HG02840 (cell line): ENCODE results near the gene LTBP1.
"Not testable (repeated sequence)": the region's sequence is repeated elsewhere in the genome, so short reads cannot be mapped to it uniquely, and the experiment has no call there.

ENCODE experiments used
- ATAC-seq: cut with Tn5 transposase; IDR thresholded peaks from one replicate; pipeline ENCODE4 v1.9.1; 2021; ENCODE audit warnings: mild to moderate bottlenecking, moderate library complexity, moderate number of reproducible peaks; ENCODE audit not compliant: unreplicated experiment, low FRiP score

Gene LTBP1

DNA sequence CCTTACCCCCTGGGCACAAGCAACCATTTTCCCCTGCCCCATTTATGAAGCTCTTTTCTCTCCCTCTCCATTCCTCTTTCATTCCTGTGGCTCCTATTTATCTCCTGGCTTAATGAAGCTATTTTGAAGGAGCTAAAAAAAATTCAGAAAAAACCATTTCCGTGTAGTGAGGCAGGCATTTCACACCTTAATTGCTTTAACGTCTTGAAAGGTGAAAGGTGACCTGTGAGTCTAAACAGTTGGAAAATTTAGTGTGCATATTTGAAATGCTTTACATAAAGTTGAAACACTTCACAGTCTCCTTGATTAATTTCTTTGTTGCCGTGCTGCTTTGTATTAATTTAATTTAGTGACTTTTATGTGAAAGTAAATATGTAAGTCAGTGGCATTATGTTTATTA is 83.6 kb downstream of the LTBP1 start:
- ATAC-seq = no peak

- ATAC-seq = no peak
These were observed 85.5 kb downstream of the LTBP1 start for GRCh38 chr2:33032245-33032644.

- no peak for ATAC-seq
These were observed 86.9 kb downstream of the LTBP1 start for GRCh38 chr2:33033606-33034081.

DNA sequence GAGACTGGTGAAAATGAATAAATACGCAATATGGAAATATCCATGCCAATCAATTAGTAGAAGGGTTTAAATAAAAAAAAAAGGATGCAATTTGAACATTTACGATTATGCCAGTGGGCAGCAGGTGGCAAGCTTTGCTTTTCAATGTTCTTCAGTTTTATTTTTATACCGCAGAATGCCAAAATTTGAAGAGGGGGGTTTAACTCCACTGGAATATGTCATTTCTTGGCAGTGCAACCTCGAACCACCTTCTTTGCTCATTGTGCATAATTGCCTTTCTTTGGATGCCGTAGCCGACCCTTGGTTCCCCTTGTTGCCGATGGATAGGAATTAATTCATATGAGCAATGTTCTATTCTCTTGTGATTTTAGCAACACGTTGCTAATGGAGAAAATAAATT is 88.0 kb downstream of the LTBP1 start:
- no peak for ATAC-seq

GRCh38 chr2:33038230-33038629 is 91.5 kb downstream of the LTBP1 start:
- no peak for ATAC-seq

DNA sequence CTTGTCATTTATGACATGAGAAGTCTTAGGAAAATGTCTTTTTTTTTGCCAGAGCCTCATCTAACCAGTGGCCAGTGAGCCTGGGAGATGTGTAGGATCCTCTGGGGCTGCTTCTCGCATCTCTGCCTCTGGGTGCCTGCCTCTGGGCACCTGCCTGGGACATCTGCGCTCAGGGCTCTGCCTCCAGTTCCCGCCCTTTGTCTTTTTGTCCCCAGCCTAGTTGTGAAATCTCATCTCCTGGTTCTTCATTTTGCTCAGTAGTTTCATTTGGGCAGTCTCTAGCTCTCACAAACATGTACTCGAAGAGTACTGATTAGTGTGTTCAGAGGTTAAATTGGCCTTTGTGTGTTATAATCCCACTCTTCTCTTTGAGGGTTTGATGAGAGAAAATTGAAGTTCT is 92.0 kb downstream of the LTBP1 start:
- ATAC-seq = no peak

DNA sequence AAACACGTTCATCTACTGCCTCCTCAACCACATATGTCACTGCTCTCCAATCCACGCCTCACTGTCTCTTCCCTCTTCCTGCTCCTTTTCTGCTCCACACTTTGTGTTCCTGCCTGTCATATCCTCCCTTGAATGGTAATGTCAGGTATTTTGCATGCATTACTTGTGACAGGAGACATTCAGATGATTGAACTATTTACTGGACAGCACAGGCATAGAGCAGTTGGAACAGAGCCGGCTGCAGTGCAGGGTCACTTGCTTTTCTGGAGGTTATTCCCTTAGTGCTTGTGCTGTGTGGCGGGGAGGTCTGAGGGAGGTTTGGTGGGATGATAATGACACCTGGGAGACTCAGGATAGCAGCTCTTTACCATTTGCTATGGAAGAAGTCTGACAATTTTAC is 93.8 kb downstream of the LTBP1 start:
- no peak for ATAC-seq

DNA sequence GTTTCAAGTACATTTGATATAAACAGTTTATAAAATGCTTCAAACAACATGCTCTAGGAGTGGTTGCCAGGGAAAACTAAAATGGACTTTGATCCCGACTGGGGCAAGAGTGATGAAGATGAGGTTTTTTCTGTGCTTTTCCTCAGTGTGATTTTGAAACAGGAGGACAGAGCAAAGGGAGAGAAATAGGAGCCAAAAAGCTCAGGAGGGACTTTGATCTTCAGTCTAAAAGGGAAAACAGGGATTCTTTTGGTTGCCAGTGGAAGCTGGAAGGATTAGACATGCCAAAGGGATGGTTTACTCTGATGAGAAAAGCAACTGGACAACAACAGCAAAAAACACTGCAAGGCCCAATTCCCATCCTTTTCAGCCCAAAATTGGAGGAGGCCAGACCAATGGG is 95.5 kb downstream of the LTBP1 start:
- ATAC-seq = no peak

DNA sequence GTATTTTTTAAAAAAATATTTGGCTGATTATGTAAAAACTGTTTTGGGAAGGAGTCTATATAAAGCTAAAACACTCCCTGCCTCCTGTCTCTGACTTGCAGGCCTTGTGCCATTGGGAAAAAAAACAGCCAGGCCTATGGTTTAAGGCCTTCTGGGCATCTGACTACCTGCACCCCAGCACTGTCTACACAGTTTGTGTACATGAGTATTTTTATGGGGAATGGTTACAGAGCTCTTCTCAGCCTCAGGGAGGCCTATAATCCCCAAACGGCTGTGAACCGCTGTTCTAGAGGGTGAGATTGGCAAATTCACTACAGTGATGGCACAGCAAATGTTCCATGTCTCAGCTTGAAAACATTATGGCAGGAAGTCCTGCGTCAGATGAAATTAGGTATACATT is 96.1 kb downstream of the LTBP1 start:
- no peak for ATAC-seq

- no peak for ATAC-seq
These were observed 101.2 kb downstream of the LTBP1 start for GRCh38 chr2:33047939-33048338.

GRCh38 chr2:33051586-33052360 is 105.0 kb downstream of the LTBP1 start:
- no peak for ATAC-seq

- no peak for ATAC-seq
These were observed 105.6 kb downstream of the LTBP1 start for GRCh38 chr2:33052361-33052735.

GRCh38 chr2:33052795-33053194 is 106.0 kb downstream of the LTBP1 start:
- ATAC-seq = not testable (repeated sequence)

DNA sequence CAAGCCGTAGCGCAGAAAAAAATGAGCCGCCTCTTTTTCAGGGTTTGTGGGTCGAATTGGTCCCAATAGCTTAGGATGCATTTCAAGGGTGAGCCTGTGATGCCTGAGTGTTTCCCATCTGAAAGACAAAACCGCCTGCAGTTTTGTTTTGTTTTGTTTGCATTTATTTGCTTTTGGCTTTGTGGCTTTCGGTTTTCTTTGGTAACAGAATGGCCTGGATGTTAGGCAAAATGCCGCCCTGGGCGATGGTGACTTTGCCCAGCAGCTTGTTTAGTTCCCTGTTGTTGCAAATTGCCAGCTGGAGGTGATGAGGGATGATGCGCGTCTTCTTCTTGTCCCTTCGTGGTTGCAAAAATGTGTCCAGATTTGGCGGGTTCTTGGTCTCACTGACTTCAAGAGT is 109.4 kb downstream of the LTBP1 start:
- no peak for ATAC-seq

- ATAC-seq = not testable (repeated sequence)
These were observed 110.7 kb downstream of the LTBP1 start for GRCh38 chr2:33057307-33058028.

GRCh38 chr2:33058716-33059470 is 112.1 kb downstream of the LTBP1 start:
- ATAC-seq = no peak

DNA sequence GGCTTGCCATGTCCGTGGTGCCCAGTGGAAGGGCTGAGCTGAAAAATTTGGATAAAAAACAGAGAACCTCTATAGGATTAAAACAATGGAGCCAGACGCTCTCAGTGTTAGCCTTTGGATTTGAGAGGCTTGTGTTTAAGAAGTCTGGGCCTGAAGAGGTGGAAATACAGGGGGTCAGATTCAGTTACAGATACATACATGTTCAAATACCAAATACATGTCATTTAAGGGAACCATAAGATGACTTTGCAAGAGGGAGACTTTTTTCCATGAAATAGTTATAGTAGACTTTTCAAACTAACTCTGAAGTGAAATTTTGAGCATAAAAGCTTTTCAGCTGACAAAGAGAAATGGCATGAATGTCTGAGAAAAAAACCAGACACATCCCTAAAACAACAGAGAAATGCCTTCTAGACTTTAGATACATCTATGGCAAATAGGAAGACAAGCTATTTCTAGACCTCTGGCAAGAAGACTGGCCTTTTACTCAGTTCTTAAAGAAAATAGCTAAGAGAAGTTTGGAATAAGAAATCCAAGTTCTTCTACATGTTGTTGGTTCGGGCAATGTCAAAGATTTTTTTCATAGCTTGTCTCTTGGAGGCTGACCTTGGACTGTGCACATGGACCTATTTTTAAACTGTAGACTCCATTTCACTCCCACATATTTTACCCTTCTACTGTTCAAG is 112.9 kb downstream of the LTBP1 start:
- ATAC-seq = no peak

GRCh38 chr2:33060405-33060804 is 113.7 kb downstream of the LTBP1 start:
- no peak for ATAC-seq

GRCh38 chr2:33062665-33063250 is 116.0 kb downstream of the LTBP1 start:
- ATAC-seq = no peak

GRCh38 chr2:33064349-33064801 is 117.6 kb downstream of the LTBP1 start:
- no peak for ATAC-seq
